ENCODE data around the gene COPS3.
A peak's percentile ranks its signal among the peaks of the same experiment; 100 is the strongest.

Gene COPS3

GRCh38 chr17:17280613-17281549 is at the start of gene COPS3:
COPS3 (minus strand) TSS chr17:17281246; CDS start chr17:17281186, 60 bp downstream.
- peak; percentile 84 for DNase-seq

- no peak for DNase-seq
These were observed 47.2 kb upstream of the COPS3 start for GRCh38 chr17:17328251-17328650.

GRCh38 chr17:17326275-17326875 is 45.3 kb upstream of the COPS3 start:
- DNase-seq, result no peak

- no peak for DNase-seq
These were observed 44.8 kb upstream of the COPS3 start for GRCh38 chr17:17325816-17326215.

- DNase-seq, result no peak
These were observed 44.2 kb upstream of the COPS3 start for GRCh38 chr17:17325228-17325627.

- no peak for DNase-seq
These were observed 43.6 kb upstream of the COPS3 start for GRCh38 chr17:17324616-17325015.

DNA sequence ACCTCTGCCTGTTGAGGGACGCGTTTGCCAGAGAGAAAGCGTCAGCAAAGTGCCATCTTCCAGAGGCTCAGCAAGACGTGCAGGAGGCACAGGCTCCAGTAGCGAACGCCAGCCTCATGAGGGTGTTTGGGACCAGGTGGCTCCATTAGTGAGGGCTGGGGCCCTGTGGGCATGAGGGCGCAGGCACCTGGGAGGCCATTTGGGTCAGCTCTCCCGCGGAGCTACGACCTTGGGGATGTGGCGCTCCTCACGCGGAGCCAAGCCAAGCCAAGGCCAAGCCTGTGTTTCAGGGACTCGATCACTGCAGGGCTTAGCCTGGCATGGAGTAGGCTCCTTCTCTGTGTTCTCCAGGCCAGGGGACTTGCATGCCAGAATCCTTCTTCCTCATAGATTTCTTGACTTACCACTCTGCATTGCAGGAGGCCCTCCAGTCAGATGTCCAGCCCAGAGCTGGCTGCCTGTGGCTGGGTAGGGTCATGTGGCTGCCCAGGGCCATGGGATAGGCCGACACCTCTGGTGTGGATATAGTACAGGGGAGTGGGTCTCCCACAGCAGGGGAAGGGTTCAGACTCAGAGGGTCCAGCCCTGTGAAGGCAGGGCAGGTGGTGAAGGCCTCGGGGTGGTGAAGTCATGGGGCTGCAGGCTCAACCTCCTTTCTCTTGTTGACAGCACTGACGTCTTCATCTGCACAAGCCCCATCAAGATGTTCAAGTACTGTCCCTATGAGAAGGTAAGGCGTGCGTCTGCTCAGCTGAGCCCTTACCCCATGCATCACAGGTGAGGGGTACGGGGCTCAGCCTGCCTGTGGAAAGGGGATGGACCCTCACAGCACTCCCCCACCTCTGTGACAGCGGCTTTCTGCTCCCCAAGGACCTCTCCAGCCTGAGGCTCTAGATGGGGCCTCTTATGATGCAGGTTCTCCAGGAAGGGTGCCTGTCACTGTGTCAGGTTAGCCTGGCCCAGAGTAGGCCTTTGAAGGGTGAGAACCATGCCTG is 41.8 kb upstream of the COPS3 start:
- DNase-seq, result no peak

GRCh38 chr17:17321356-17322025 is 40.4 kb upstream of the COPS3 start:
- DNase-seq, result no peak

GRCh38 chr17:17320911-17321220 is 39.8 kb upstream of the COPS3 start:
- DNase-seq, result no peak

DNA sequence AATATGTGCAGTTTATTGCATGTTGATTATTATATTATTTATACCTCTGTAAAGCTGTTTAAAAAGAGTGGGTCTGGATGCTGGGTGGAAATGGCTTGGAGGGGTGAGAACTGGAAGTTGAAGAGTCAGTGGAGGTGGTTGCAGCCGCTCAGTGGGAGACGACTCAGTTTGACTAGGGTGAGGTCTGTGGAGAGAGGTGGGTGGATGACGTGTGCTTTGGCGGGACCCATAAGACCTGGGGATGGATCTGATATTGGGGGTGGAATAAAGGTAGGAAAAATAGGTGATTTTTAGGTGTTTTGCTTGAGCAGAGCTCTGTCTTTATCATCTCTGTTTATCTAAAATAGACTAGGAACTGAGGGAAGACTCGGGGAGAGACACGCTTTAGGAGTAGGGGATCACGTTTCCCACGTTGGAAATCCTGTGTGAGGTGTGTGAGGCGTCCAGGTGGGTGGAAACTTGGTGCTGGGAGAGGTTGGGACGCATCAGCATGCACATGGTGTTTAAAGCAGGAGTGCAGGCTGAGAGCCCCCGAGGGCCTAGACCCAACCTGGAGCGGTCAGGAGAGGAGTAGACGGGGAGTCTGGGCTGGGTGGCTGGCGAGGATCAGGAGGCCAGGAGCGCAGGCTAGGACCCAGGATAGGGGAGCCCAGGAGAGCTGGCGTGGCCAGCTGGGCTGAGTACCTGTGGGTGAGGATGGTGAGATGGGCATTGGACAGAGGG is 39.3 kb upstream of the COPS3 start:
- DNase-seq, result no peak

DNA sequence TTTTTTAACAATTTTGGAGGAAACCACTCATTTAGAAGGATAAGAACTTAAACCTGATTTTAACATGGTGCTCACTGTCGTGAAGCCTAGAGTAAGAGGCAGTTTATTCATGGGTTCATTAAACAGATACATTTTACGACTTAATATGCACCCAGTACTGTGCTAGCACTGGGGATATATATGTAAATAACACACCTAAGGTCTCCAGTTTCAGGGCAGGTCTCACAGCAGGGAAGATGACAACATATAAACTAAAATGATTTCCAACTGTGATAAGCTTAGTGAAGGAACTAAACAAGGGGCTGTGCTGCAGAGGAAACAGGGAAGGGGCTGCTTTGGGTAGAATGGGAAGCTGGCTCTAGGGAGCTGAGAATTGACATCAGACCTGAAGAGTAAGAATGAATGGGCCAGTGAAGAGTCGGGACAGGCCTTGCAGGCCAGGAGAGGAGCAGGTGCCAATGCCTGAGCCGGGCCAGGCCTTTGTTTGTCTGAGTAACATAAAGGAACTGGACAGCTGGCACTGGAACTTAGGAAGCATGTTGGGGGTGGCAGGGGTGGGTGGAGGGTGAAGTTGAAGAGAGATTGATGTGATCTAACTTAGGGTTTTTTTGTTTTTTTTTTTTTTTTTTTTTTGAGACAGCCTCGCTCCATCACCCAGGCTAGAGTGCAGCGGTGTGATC is 34.2 kb upstream of the COPS3 start:
- DNase-seq, result no peak

- DNase-seq, result no peak
These were observed 33.5 kb upstream of the COPS3 start for GRCh38 chr17:17314501-17315071.

- no peak for DNase-seq
These were observed 32.4 kb upstream of the COPS3 start for GRCh38 chr17:17313350-17313991.

DNA sequence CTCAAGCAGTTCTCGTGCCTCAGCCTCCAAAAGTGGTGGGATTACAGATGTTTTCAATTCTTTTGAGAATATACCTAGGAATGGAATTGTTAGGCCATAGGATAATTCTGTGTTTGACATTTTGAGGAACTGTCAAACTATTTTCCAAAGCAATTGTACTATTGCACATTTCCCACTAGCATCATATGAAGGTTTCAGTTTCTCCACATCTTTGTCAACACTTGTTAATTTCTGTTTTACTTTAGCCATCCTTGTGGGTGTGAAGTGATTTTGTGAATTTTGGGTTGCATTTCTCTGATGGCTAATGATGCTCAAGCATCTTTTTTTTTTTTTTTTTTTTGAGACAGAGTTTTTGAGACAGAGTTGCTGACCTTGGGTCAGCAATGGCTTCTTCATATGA is 28.3 kb upstream of the COPS3 start:
- DNase-seq, result no peak

GRCh38 chr17:17305281-17305801 is 24.3 kb upstream of the COPS3 start:
- peak; percentile 19 for DNase-seq

DNA sequence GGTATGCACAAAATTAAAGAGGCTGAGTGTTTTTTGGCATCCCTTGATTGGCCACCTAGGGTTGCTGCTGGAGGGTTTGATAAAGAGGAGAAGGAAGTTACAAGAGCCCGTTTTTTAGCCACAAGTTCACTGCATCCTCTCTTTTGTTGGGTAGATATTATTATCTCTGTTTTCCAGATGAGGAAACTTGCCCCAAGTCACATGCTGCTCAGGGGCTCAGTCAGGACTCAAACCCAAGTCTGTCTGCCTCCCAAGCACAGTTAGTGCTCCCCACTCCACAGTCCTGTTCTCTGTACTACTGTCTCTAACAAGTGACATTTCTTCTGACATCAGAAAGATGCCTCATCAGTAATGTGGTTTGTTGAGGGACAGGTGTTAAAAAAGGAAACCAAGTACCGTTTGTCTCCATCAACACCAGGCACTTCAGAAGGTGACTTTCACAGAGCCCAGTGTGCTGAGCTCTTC is 23.5 kb upstream of the COPS3 start:
- no peak for DNase-seq

DNA sequence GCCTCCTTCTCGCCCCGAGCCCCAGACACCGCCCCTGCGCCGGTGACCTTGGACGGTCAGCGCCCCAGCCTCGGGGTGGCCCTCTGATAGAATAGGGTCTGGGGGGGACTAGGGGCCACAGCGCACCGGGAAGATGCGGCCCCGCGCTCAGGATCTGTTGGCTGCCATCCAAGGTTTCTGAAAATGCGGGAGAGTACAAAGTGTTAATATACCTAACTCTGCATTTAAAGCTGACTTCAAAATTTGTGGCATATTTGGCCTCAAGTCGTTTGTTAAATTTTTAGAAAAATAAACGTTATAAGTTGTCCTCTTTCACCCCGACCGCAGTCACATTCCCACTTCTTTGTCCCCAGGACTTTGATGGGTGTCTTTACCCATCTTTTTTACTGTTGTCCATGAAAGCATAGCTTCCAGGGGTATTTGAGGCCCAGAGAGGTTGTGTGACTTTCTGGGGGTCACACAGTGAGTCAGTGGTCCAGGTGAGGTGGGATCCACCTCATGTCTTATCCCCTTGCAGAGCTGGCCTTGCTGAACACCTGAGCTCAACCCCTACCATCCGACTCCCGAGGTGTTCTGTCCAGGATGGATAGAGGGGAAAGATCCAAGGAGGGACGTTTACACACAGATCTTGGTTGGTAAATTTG is 22.9 kb upstream of the COPS3 start:
- no peak for DNase-seq

DNA sequence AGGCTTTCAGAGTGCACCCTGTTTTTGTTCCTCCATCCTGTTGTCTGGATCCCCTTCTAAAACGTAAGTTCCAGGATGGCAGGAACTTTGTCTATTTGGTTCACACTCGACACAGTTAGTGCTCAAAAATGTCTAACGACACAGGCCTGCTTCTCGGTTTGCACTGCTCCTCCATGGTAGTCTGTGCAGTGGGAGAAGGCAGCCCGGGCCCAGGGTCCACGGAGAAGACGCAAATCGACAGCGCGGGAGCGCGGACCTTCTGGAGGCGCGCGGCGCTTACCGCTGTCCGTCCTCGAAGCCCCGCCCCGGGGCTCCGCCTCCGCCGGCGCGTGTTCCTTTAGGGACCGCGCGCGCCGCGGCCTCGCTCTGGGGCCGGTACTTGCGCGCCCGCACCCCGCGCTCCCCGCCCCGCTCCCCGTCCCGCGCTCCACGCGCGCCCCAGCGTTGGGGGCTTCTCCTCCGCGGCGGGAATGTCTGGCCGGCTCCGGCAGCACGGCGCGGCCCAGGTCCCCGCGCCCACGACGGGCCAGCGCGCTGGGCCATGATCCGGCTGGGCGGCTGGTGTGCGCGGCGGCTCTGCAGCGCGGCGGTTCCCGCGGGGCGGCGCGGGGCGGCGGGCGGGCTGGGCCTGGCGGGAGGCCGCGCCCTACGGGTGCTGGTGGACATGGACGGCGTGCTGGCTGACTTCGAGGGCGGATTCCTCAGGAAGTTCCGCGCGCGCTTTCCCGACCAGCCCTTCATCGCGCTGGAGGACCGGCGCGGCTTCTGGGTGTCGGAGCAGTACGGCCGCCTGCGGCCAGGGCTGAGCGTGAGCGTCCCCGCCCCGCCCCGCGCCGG is 22.2 kb upstream of the COPS3 start, which contains the start of gene NT5M:
TSS of gene NT5M (plus strand) at position 364 of the 837 bp plus-strand sequence. CDS start at position 542, 178 bp downstream.
- DNase-seq, result peak; percentile 39

All from DMS 273 treated with DMSO at 0.1 percent for 48 hours (cell line).